Measurements from ENCODE around the gene TRIM47. TPM values are rescaled to one million over a fixed set of nuclear protein-coding genes. Genes with fewer than 3 reads are reported as not detected.

Gene TRIM47
- total and polyA plus RNA-seq, 2 of the 13 experiments (the other 11 are each of a cell fraction or from before 2014, with no cell fraction given): 33.5 to 82.0 TPM

- no peak for TF ChIP-seq ZNF205 (CRISPR knock-in tag; IDR thresholded peaks at IDR 0.05)
- no peak for TF ChIP-seq SNAI1 (CRISPR knock-in tag; IDR thresholded peaks at IDR 0.05; ENCODE audit: borderline replicate concordance)
- no peak for TF ChIP-seq SKIL (CRISPR knock-in tag; IDR thresholded peaks at IDR 0.05; ENCODE audit: borderline replicate concordance)
- TF ChIP-seq STAG1 (CRISPR knock-in tag; IDR thresholded peaks at IDR 0.05): peak; percentile 62
- TF ChIP-seq ZBTB8A (CRISPR knock-in tag; IDR thresholded peaks at IDR 0.05; ENCODE audit: borderline replicate concordance, low read depth): no peak
- no peak for TF ChIP-seq ZBTB34 (CRISPR knock-in tag; IDR thresholded peaks at IDR 0.05)
- 0 out of 2 replicates have a peak, but pooled peaks have one; percentile 23 for TF ChIP-seq GATAD2A (CRISPR knock-in tag; IDR thresholded peaks at IDR 0.05)
- no peak for TF ChIP-seq BATF2 (CRISPR knock-in tag; IDR thresholded peaks at IDR 0.05)
- peak; percentile 64; the same call in 1 of the 2 replicates for TF ChIP-seq ZNF784 (CRISPR knock-in tag; IDR thresholded peaks at IDR 0.05; ENCODE audit: borderline replicate concordance)
- peak; percentile 70 for TF ChIP-seq SMC3 (IDR thresholded peaks at IDR 0.05; ENCODE audit: low read length)
- TF ChIP-seq RAD21 (CRISPR knock-in tag; IDR thresholded peaks at IDR 0.05): peak; percentile 51
- TF ChIP-seq ZNF556 (CRISPR knock-in tag; IDR thresholded peaks at IDR 0.05; ENCODE audit: borderline replicate concordance): peak; percentile 58; the same call in 1 of the 2 replicates
- peak; percentile 65; the same call in 1 of the 2 replicates for TF ChIP-seq ZNF547 (CRISPR knock-in tag; IDR thresholded peaks at IDR 0.05)
- no peak for TF ChIP-seq ZNF781 (CRISPR knock-in tag; IDR thresholded peaks at IDR 0.05; ENCODE audit: borderline replicate concordance, not compliant biosample characterization)
- 0 out of 2 replicates have a peak, but pooled peaks have one; percentile 28 for TF ChIP-seq ZNF335 (CRISPR knock-in tag; IDR thresholded peaks at IDR 0.05)
- TF ChIP-seq ARHGAP35 (CRISPR knock-in tag; IDR thresholded peaks at IDR 0.05; ENCODE audit: borderline replicate concordance): no peak
- 0 out of 2 replicates have a peak, but pooled peaks have one; percentile 23 for TF ChIP-seq ELF3 (CRISPR knock-in tag; IDR thresholded peaks at IDR 0.05)
- no peak for TF ChIP-seq ONECUT2 (CRISPR knock-in tag; IDR thresholded peaks at IDR 0.05)
- TF ChIP-seq AFF4 (CRISPR knock-in tag; IDR thresholded peaks at IDR 0.05): no peak
- no peak for TF ChIP-seq NR2F6 (IDR thresholded peaks at IDR 0.05)
- 0 out of 2 replicates have a peak, but pooled peaks have one; percentile 29 for TF ChIP-seq NR2F6 (CRISPR knock-in tag; IDR thresholded peaks at IDR 0.05)
- TF ChIP-seq GABPB1 (CRISPR knock-in tag; IDR thresholded peaks at IDR 0.05): peak; percentile 23; the same call in 1 of the 2 replicates
Measured at GRCh38 chr17:75927286-75927922, 49.0 kb upstream of the TRIM47 start (continued).

All from HepG2 (cell line).